RWPE2 (cell line): ENCODE results near the gene TAF4.
A peak's percentile ranks its signal among the peaks of the same experiment; 100 is the strongest.

ENCODE experiments used
- ATAC-seq: fragments of 200-7000 bp; cut with Tn5 transposase; 3 replicates; pipeline ENCODE4 v1.9.1; 2021; ENCODE audit warnings: low read depth
- DNase-seq: peaks from one replicate; pipeline ENCODE4 v3.0.0-alpha.2; 2020; ENCODE audit warnings: low spot score
- H3K27ac ChIP-seq: fragments of 450-650 bp; 2 replicates; pipeline ENCODE4 v1.5.1; 2017; ENCODE audit warnings: mild to moderate bottlenecking; ENCODE audit not compliant: poor library complexity, severe bottlenecking
- H3K27me3 ChIP-seq: fragments of 250-450 bp; sonication (Bioruptor Pico); 2 replicates; pipeline ENCODE4 v1.5.1; 2021; ENCODE audit warnings: mild to moderate bottlenecking, moderate library complexity; ENCODE audit not compliant: insufficient read depth, poor library complexity, severe bottlenecking
- H3K36me3 ChIP-seq: fragments of 250-450 bp; sonication (Bioruptor Pico); 2 replicates; pipeline ENCODE4 v1.5.1; 2020; ENCODE audit warnings: low read depth, mild to moderate bottlenecking, moderate library complexity
- H3K4me1 ChIP-seq: fragments of 250-450 bp; sonication (Bioruptor Pico); 2 replicates; pipeline ENCODE4 v1.5.1; 2021; ENCODE audit warnings: mild to moderate bottlenecking, moderate library complexity; ENCODE audit not compliant: insufficient read depth, poor library complexity, severe bottlenecking
- H3K4me3 ChIP-seq: fragments of 250-450 bp; sonication (Bioruptor Pico); 2 replicates; pipeline ENCODE4 v1.5.1; 2021; ENCODE audit warnings: mild to moderate bottlenecking, moderate library complexity; ENCODE audit not compliant: severe bottlenecking
- H3K9me3 ChIP-seq: fragments of 250-450 bp; sonication (Bioruptor Pico); 2 replicates; pipeline ENCODE4 v1.5.1; 2021; ENCODE audit warnings: mild to moderate bottlenecking, moderate library complexity; ENCODE audit not compliant: severe bottlenecking
- CTCF ChIP-seq: fragments of 450-650 bp; IDR thresholded peaks from one replicate; pipeline ENCODE4 v1.5.1; 2017; ENCODE audit warnings: mild to moderate bottlenecking, moderate library complexity; ENCODE audit not compliant: poor library complexity, severe bottlenecking

TAF4 gene

GRCh38 chr20:62021793-62022385 is 43.8 kb downstream of the TAF4 start:
- no peaks in the 10 kb centered on the region for H3K36me3 ChIP-seq
- no peaks in the 10 kb centered on the region for H3K4me1 ChIP-seq
- TF ChIP-seq CTCF, result no peak
- H3K27me3 ChIP-seq, result no peaks in the 10 kb centered on the region
- ATAC-seq, result no peak
- H3K9me3 ChIP-seq, result no peaks in the 10 kb centered on the region
- H3K27ac ChIP-seq, result no peak overlapping the region
- no peak overlapping the region for H3K4me3 ChIP-seq
- peak; percentile 80 for DNase-seq

GRCh38 chr20:62020935-62021701 is 44.6 kb downstream of the TAF4 start:
- ATAC-seq, result peak; percentile 14; the same call in 2 of the 3 replicates
- Histone ChIP-seq H3K27ac (no peak overlapping the region), H3K9me3 (no peaks in the 10 kb centered on the region), H3K36me3 (no peaks in the 10 kb centered on the region), H3K27me3 (no peaks in the 10 kb centered on the region), H3K4me1 (no peaks in the 10 kb centered on the region), H3K4me3 (no peak overlapping the region)
- DNase-seq, result peak; percentile 73
- no peak for TF ChIP-seq CTCF

- peak; percentile 84 for DNase-seq
- H3K27me3 ChIP-seq, result no peaks in the 10 kb centered on the region
- H3K4me3 ChIP-seq, result no peak overlapping the region
- no peaks in the 10 kb centered on the region for H3K9me3 ChIP-seq
- no peaks in the 10 kb centered on the region for H3K4me1 ChIP-seq
- ATAC-seq, result no peak
- no peak for TF ChIP-seq CTCF
- H3K27ac ChIP-seq, result no peak overlapping the region
- no peaks in the 10 kb centered on the region for H3K36me3 ChIP-seq
Measured at GRCh38 chr20:62019881-62020492, 45.7 kb downstream of the TAF4 start.

GRCh38 chr20:62019144-62019805 is 46.4 kb downstream of the TAF4 start:
- Histone ChIP-seq H3K4me1 (no peaks in the 10 kb centered on the region), H3K9me3 (no peaks in the 10 kb centered on the region), H3K27ac (no peak overlapping the region), H3K36me3 (no peaks in the 10 kb centered on the region), H3K27me3 (no peaks in the 10 kb centered on the region), H3K4me3 (no peak overlapping the region)
- TF ChIP-seq CTCF, result no peak
- ATAC-seq, result no peak
- DNase-seq, result peak; percentile 83
